GM21737 (cell line): ENCODE measurements around the gene ANKRD44.
"Not testable (repeated sequence)": the region's sequence is repeated elsewhere in the genome, so short reads cannot be mapped to it uniquely, and the experiment has no call there.

Experiments
- ATAC-seq: cut with Tn5 transposase; IDR thresholded peaks from one replicate; pipeline ENCODE4 v1.9.1; 2021; ENCODE audit warnings: mild to moderate bottlenecking, moderate library complexity; ENCODE audit not compliant: unreplicated experiment

The ANKRD44 gene

GRCh38 chr2:197293252-197294007 lies 17.1 kb downstream of the ANKRD44 start:
- ATAC-seq, result peak; percentile 36

- peak; percentile 35 for ATAC-seq
Measured at GRCh38 chr2:197292619-197293018, 18.0 kb downstream of the ANKRD44 start.

- not testable (repeated sequence) for ATAC-seq
Measured at GRCh38 chr2:197287596-197287932, 23.0 kb downstream of the ANKRD44 start.

- no peak for ATAC-seq
Measured at GRCh38 chr2:197286805-197287595, 23.6 kb downstream of the ANKRD44 start.

GRCh38 chr2:197285361-197285760 lies 25.2 kb downstream of the ANKRD44 start:
- ATAC-seq, result no peak

- ATAC-seq, result no peak
Measured at GRCh38 chr2:197284956-197285355, 25.6 kb downstream of the ANKRD44 start.

GRCh38 chr2:197281421-197281820 lies 29.2 kb downstream of the ANKRD44 start:
- ATAC-seq, result no peak

GRCh38 chr2:197280015-197280702 lies 30.4 kb downstream of the ANKRD44 start:
- ATAC-seq, result no peak

GRCh38 chr2:197278799-197279763 lies 31.5 kb downstream of the ANKRD44 start:
- no peak for ATAC-seq

- no peak for ATAC-seq
Measured at GRCh38 chr2:197277794-197278193, 32.8 kb downstream of the ANKRD44 start.

GRCh38 chr2:197276156-197276555 lies 34.4 kb downstream of the ANKRD44 start:
- ATAC-seq, result no peak

GRCh38 chr2:197274937-197275336 lies 35.6 kb downstream of the ANKRD44 start:
- no peak for ATAC-seq

- ATAC-seq, result no peak
Measured at GRCh38 chr2:197274349-197274748, 36.2 kb downstream of the ANKRD44 start.

- ATAC-seq, result no peak
Measured at GRCh38 chr2:197273485-197273884, 37.1 kb downstream of the ANKRD44 start.

GRCh38 chr2:197270601-197271000 lies 40.0 kb downstream of the ANKRD44 start:
- no peak for ATAC-seq

GRCh38 chr2:197269815-197270214 lies 40.8 kb downstream of the ANKRD44 start:
- ATAC-seq, result no peak

- peak; percentile 52 for ATAC-seq
Measured at GRCh38 chr2:197268786-197269584, 41.6 kb downstream of the ANKRD44 start.

GRCh38 chr2:197266477-197266876 lies 44.1 kb downstream of the ANKRD44 start:
- no peak for ATAC-seq

GRCh38 chr2:197265924-197266323 lies 44.7 kb downstream of the ANKRD44 start:
- ATAC-seq, result no peak

- no peak for ATAC-seq
Measured at GRCh38 chr2:197265036-197265435, 45.5 kb downstream of the ANKRD44 start.
